ENCODE data around the gene MBTPS1.

Gene MBTPS1

GRCh38 chr16:84143784-84144199, 27.1 kb upstream of the MBTPS1 start:
- H3K27ac ChIP-seq = no peak overlapping the region
- peak overlapping the region; percentile 98 for H3K4me3 ChIP-seq
- no peak for TF ChIP-seq CTCF (IDR thresholded peaks at IDR 0.05)
- DNase-seq (ENCODE audit: low spot score) = no peak

- H3K27ac ChIP-seq = no peak overlapping the region
- no peak for TF ChIP-seq CTCF (IDR thresholded peaks at IDR 0.05)
These were observed 26.3 kb upstream of the MBTPS1 start for GRCh38 chr16:84143081-84143480.

GRCh38 chr16:84141143-84141670, 24.5 kb upstream of the MBTPS1 start:
- H3K4me3 ChIP-seq = no peak overlapping the region
- H3K27ac ChIP-seq = no peak overlapping the region
- no peak for TF ChIP-seq CTCF (IDR thresholded peaks at IDR 0.05)
- DNase-seq (ENCODE audit: low spot score) = peak; percentile 14

More at GRCh38 chr16:84143081-84143480, 26.3 kb upstream of the MBTPS1 start:
- H3K4me3 ChIP-seq = no peak overlapping the region
- no peak for DNase-seq (ENCODE audit: low spot score)

- peak; percentile 12 for DNase-seq (ENCODE audit: low spot score)
- Histone ChIP-seq H3K27ac (no peak overlapping the region), H3K4me3 (no peak overlapping the region)
- no peak for TF ChIP-seq CTCF (IDR thresholded peaks at IDR 0.05)
These were observed 23.0 kb upstream of the MBTPS1 start for GRCh38 chr16:84139628-84140258.

GRCh38 chr16:84138824-84139627, 22.3 kb upstream of the MBTPS1 start:
- Histone ChIP-seq H3K27ac (no peak overlapping the region), H3K4me3 (no peak overlapping the region)
- DNase-seq (ENCODE audit: low spot score) = no peak
- no peak for TF ChIP-seq CTCF (IDR thresholded peaks at IDR 0.05)

- H3K27ac ChIP-seq = no peak overlapping the region
- no peak for TF ChIP-seq CTCF (IDR thresholded peaks at IDR 0.05)
- no peak overlapping the region for H3K4me3 ChIP-seq
- no peak for DNase-seq (ENCODE audit: low spot score)
These were observed 21.7 kb upstream of the MBTPS1 start for GRCh38 chr16:84138500-84138823.
